ENCODE results near the gene HS3ST4. TPM values are rescaled to one million over a fixed set of nuclear protein-coding genes. Genes with fewer than 3 reads are reported as not detected.

Gene HS3ST4
- polyA plus RNA-seq, 1 donor, result 0.39 TPM

- no peaks in the 10 kb centered on the region for H3K36me3 ChIP-seq (ENCODE audit: control insufficient read depth, insufficient read depth, low read length)
- no peak overlapping the region for H3K27ac ChIP-seq (ENCODE audit: low read length)
- H3K4me3 ChIP-seq (ENCODE audit: low read length), result no peak overlapping the region
- H3K9me3 ChIP-seq (ENCODE audit: control insufficient read depth, low read depth, low read length), result no peaks in the 10 kb centered on the region
- WGBS (ENCODE audit: insufficient coverage, low lambda C conversion rate), result 87% methylated on average over 3 of the region's 4 CpGs
- DNase-seq, result no peak
- no peaks in the 10 kb centered on the region for H3K4me1 ChIP-seq (ENCODE audit: control insufficient read depth, insufficient read depth, low read length)
- no peaks in the 10 kb centered on the region for H3K27me3 ChIP-seq (ENCODE audit: control insufficient read depth, insufficient read depth, low read length)
Measured at GRCh38 chr16:25977121-25977520, 285.4 kb downstream of the HS3ST4 start.

GRCh38 chr16:25978218-25978617 is 286.5 kb downstream of the HS3ST4 start:
- H3K4me3 ChIP-seq (ENCODE audit: low read length), result no peak overlapping the region
- H3K9me3 ChIP-seq (ENCODE audit: control insufficient read depth, low read depth, low read length), result no peaks in the 10 kb centered on the region
- H3K27me3 ChIP-seq (ENCODE audit: control insufficient read depth, insufficient read depth, low read length), result no peaks in the 10 kb centered on the region
- no peak for DNase-seq
- H3K4me1 ChIP-seq (ENCODE audit: control insufficient read depth, insufficient read depth, low read length), result no peaks in the 10 kb centered on the region
- no peaks in the 10 kb centered on the region for H3K36me3 ChIP-seq (ENCODE audit: control insufficient read depth, insufficient read depth, low read length)
- H3K27ac ChIP-seq (ENCODE audit: low read length), result no peak overlapping the region

- no peaks in the 10 kb centered on the region for H3K36me3 ChIP-seq (ENCODE audit: control insufficient read depth, insufficient read depth, low read length)
- DNase-seq, result no peak
- no peak overlapping the region for H3K27ac ChIP-seq (ENCODE audit: low read length)
- no peaks in the 10 kb centered on the region for H3K4me1 ChIP-seq (ENCODE audit: control insufficient read depth, insufficient read depth, low read length)
- H3K4me3 ChIP-seq (ENCODE audit: low read length), result no peak overlapping the region
- no CpG with 5 or more reads among the region's 6 CpGs for WGBS (ENCODE audit: insufficient coverage, low lambda C conversion rate)
- H3K27me3 ChIP-seq (ENCODE audit: control insufficient read depth, insufficient read depth, low read length), result no peaks in the 10 kb centered on the region
- no peaks in the 10 kb centered on the region for H3K9me3 ChIP-seq (ENCODE audit: control insufficient read depth, low read depth, low read length)
Measured at GRCh38 chr16:25988084-25988483, 296.3 kb downstream of the HS3ST4 start.

- Histone ChIP-seq H3K4me3 (ENCODE audit: low read length) (no peak overlapping the region), H3K9me3 (ENCODE audit: control insufficient read depth, low read depth, low read length) (no peaks in the 10 kb centered on the region), H3K4me1 (ENCODE audit: control insufficient read depth, insufficient read depth, low read length) (no peaks in the 10 kb centered on the region), H3K27me3 (ENCODE audit: control insufficient read depth, insufficient read depth, low read length) (no peaks in the 10 kb centered on the region), H3K36me3 (ENCODE audit: control insufficient read depth, insufficient read depth, low read length) (no peaks in the 10 kb centered on the region), H3K27ac (ENCODE audit: low read length) (no peak overlapping the region)
- 93% methylated on average over 3 of the region's 7 CpGs for WGBS (ENCODE audit: insufficient coverage, low lambda C conversion rate)
- no peak for DNase-seq
Measured at GRCh38 chr16:25988882-25989281, 297.1 kb downstream of the HS3ST4 start.

- Histone ChIP-seq H3K4me3 (ENCODE audit: low read length) (no peak overlapping the region), H3K27ac (ENCODE audit: low read length) (no peak overlapping the region), H3K9me3 (ENCODE audit: control insufficient read depth, low read depth, low read length) (no peaks in the 10 kb centered on the region), H3K27me3 (ENCODE audit: control insufficient read depth, insufficient read depth, low read length) (no peaks in the 10 kb centered on the region), H3K36me3 (ENCODE audit: control insufficient read depth, insufficient read depth, low read length) (no peaks in the 10 kb centered on the region), H3K4me1 (ENCODE audit: control insufficient read depth, insufficient read depth, low read length) (no peaks in the 10 kb centered on the region)
- 100% methylated on average over 1 of the region's 2 CpGs for WGBS (ENCODE audit: insufficient coverage, low lambda C conversion rate)
- DNase-seq, result no peak
Measured at GRCh38 chr16:25996052-25996451, 304.3 kb downstream of the HS3ST4 start.

GRCh38 chr16:26005336-26005735 is 313.6 kb downstream of the HS3ST4 start:
- 20% methylated on average over 1 of the region's 5 CpGs for WGBS (ENCODE audit: insufficient coverage, low lambda C conversion rate)
- H3K4me1 ChIP-seq (ENCODE audit: control insufficient read depth, insufficient read depth, low read length), result no peaks in the 10 kb centered on the region
- H3K27me3 ChIP-seq (ENCODE audit: control insufficient read depth, insufficient read depth, low read length), result no peaks in the 10 kb centered on the region
- H3K4me3 ChIP-seq (ENCODE audit: low read length), result no peak overlapping the region
- no peaks in the 10 kb centered on the region for H3K36me3 ChIP-seq (ENCODE audit: control insufficient read depth, insufficient read depth, low read length)
- no peak overlapping the region for H3K27ac ChIP-seq (ENCODE audit: low read length)
- no peak for DNase-seq
- no peaks in the 10 kb centered on the region for H3K9me3 ChIP-seq (ENCODE audit: control insufficient read depth, low read depth, low read length)

- Histone ChIP-seq H3K36me3 (ENCODE audit: control insufficient read depth, insufficient read depth, low read length) (no peaks in the 10 kb centered on the region), H3K27me3 (ENCODE audit: control insufficient read depth, insufficient read depth, low read length) (no peaks in the 10 kb centered on the region), H3K4me1 (ENCODE audit: control insufficient read depth, insufficient read depth, low read length) (no peaks in the 10 kb centered on the region), H3K27ac (ENCODE audit: low read length) (no peak overlapping the region), H3K4me3 (ENCODE audit: low read length) (no peak overlapping the region), H3K9me3 (ENCODE audit: control insufficient read depth, low read depth, low read length) (no peaks in the 10 kb centered on the region)
- no CpG with 5 or more reads among the region's 1 CpG for WGBS (ENCODE audit: insufficient coverage, low lambda C conversion rate)
- DNase-seq, result no peak
Measured at GRCh38 chr16:26012376-26012775, 320.6 kb downstream of the HS3ST4 start.

GRCh38 chr16:26015776-26016175 is 324.0 kb downstream of the HS3ST4 start:
- WGBS (ENCODE audit: insufficient coverage, low lambda C conversion rate), result no CpG with 5 or more reads among the region's 3 CpGs

GRCh38 chr16:26016989-26017388 is 325.2 kb downstream of the HS3ST4 start:
- no peaks in the 10 kb centered on the region for H3K36me3 ChIP-seq (ENCODE audit: control insufficient read depth, insufficient read depth, low read length)
- H3K4me3 ChIP-seq (ENCODE audit: low read length), result no peak overlapping the region
- H3K9me3 ChIP-seq (ENCODE audit: control insufficient read depth, low read depth, low read length), result no peaks in the 10 kb centered on the region
- no peaks in the 10 kb centered on the region for H3K4me1 ChIP-seq (ENCODE audit: control insufficient read depth, insufficient read depth, low read length)
- no peak overlapping the region for H3K27ac ChIP-seq (ENCODE audit: low read length)
- WGBS (ENCODE audit: insufficient coverage, low lambda C conversion rate), result no CpG with 5 or more reads among the region's 2 CpGs
- no peak for DNase-seq
- H3K27me3 ChIP-seq (ENCODE audit: control insufficient read depth, insufficient read depth, low read length), result no peaks in the 10 kb centered on the region

More at GRCh38 chr16:26015776-26016175, 324.0 kb downstream of the HS3ST4 start:
- H3K4me3 ChIP-seq (ENCODE audit: low read length), result no peak overlapping the region
- H3K36me3 ChIP-seq (ENCODE audit: control insufficient read depth, insufficient read depth, low read length), result no peaks in the 10 kb centered on the region
- DNase-seq, result no peak
- no peaks in the 10 kb centered on the region for H3K4me1 ChIP-seq (ENCODE audit: control insufficient read depth, insufficient read depth, low read length)
- H3K27ac ChIP-seq (ENCODE audit: low read length), result no peak overlapping the region
- no peaks in the 10 kb centered on the region for H3K27me3 ChIP-seq (ENCODE audit: control insufficient read depth, insufficient read depth, low read length)
- no peaks in the 10 kb centered on the region for H3K9me3 ChIP-seq (ENCODE audit: control insufficient read depth, low read depth, low read length)

- no peak for DNase-seq
- Histone ChIP-seq H3K9me3 (ENCODE audit: control insufficient read depth, low read depth, low read length) (no peaks in the 10 kb centered on the region), H3K27ac (ENCODE audit: low read length) (no peak overlapping the region), H3K27me3 (ENCODE audit: control insufficient read depth, insufficient read depth, low read length) (no peaks in the 10 kb centered on the region), H3K36me3 (ENCODE audit: control insufficient read depth, insufficient read depth, low read length) (no peaks in the 10 kb centered on the region), H3K4me1 (ENCODE audit: control insufficient read depth, insufficient read depth, low read length) (no peaks in the 10 kb centered on the region), H3K4me3 (ENCODE audit: low read length) (no peak overlapping the region)
- 86% methylated on average over 1 of the region's 12 CpGs for WGBS (ENCODE audit: insufficient coverage, low lambda C conversion rate)
Measured at GRCh38 chr16:26019381-26020242, 327.9 kb downstream of the HS3ST4 start.
